Measurements from ENCODE around the gene FAXDC2. TPM values are rescaled to one million over a fixed set of nuclear protein-coding genes. Genes with fewer than 3 reads are reported as not detected.
A peak's percentile ranks its signal among the peaks of the same experiment; 100 is the strongest.

The FAXDC2 gene
- total and polyA plus RNA-seq, 2 of the 13 experiments (the other 11 are each of a cell fraction or from before 2014, with no cell fraction given) = 4.7 to 58.8 TPM

GRCh38 chr5:154842689-154843530 lies 7.5 kb downstream of the FAXDC2 start (continued):
- TF ChIP-seq DRAP1 (CRISPR knock-in tag; IDR thresholded peaks at IDR 0.05) (peak; percentile 43; the same call in 1 of the 2 replicates), SKI (IDR thresholded peaks at IDR 0.05; ENCODE audit: partially characterized antibody) (peak; percentile 11), AKAP8 (CRISPR knock-in tag; IDR thresholded peaks at IDR 0.05) (peak; percentile 59; the same call in 1 of the 2 replicates), KLF12 (CRISPR knock-in tag; IDR thresholded peaks at IDR 0.05; ENCODE audit: borderline replicate concordance) (no peak), ZNF547 (CRISPR knock-in tag; IDR thresholded peaks at IDR 0.05) (no peak), SIN3B (IDR thresholded peaks at IDR 0.05; ENCODE audit: low read length) (no peak), PAXIP1 (CRISPR knock-in tag; conservative IDR thresholded peaks at IDR 0.05) (peak; percentile 98), ZNF432 (CRISPR knock-in tag; IDR thresholded peaks at IDR 0.05; ENCODE audit: borderline replicate concordance) (no peak), FOXK2 (IDR thresholded peaks at IDR 0.05) (no peak), ZNF446 (CRISPR knock-in tag; IDR thresholded peaks at IDR 0.05) (no peak), KAT2B (IDR thresholded peaks at IDR 0.05; ENCODE audit: borderline replicate concordance, low read depth, low read length) (no peak), CBX5 (CRISPR knock-in tag; IDR thresholded peaks at IDR 0.05; ENCODE audit: borderline replicate concordance) (no peak), HCFC1 (IDR thresholded peaks at IDR 0.05; ENCODE audit: low read depth, low read length) (no peak), ZNF333 (CRISPR knock-in tag; IDR thresholded peaks at IDR 0.05; ENCODE audit: borderline replicate concordance) (no peak), ZBTB2 (CRISPR knock-in tag; IDR thresholded peaks at IDR 0.05; ENCODE audit: low read depth) (no peak), ZNF713 (CRISPR knock-in tag; IDR thresholded peaks at IDR 0.05) (no peak), ZNF574 (CRISPR knock-in tag; IDR thresholded peaks at IDR 0.05) (peak; percentile 64), MIER2 (CRISPR knock-in tag; IDR thresholded peaks at IDR 0.05) (peak; percentile 67; the same call in 1 of the 2 replicates), MXD1 (CRISPR knock-in tag; IDR thresholded peaks at IDR 0.05) (no peak), PPARG (CRISPR knock-in tag; conservative IDR thresholded peaks at IDR 0.05) (peak; percentile 81)

All from HepG2 (cell line).